CD4-positive, alpha-beta T cell treated with Interleukin-1 beta for 1 hour (primary cell): ENCODE measurements around the gene SAE1.

Experiments
- DNase-seq, 2 donors: peaks; one replicate each; pipeline ENCODE4 v3.0.0-alpha.2; 2020 to 2022

The SAE1 gene

GRCh38 chr19:47168065-47168464 lies 37.4 kb downstream of the SAE1 start:
- DNase-seq, result no peak

DNA sequence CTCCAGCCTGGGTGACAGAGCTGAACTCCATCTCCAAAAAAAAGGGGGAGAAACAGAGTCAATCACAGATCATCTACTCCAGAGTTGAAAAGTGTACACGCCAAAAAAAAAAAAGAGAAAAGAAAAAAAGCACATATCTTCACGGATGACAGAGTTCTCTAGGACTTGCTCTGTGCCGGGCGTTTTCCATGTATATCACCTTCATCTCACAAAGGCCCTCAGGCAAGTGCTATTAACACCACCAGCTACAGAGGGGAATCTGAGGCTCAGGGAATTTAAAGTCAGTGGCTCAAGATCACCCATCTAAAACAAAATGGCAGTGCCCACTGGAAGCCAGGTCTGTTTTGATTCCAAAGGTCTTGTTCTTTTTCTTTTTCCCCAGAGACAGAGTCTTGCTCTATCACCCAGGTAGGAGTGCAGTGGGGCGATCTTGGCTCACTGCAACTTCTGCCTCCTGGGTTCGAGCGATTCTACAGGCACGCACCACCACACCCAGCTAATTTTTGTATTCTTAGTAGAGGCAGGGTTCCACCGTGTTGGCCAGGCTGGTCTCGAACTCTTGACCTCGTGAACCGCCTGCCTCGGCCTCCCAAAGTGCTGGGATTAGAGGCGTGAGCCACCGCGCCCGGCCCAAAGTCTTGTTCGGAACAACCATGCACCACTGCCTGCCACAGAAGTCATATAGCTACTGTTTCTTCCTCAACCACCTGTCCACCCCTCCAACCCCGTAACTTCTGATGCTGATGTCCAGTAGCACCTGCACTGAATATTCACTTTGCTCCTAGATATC lies 42.2 kb downstream of the SAE1 start:
- DNase-seq, result no peak

GRCh38 chr19:47176071-47176626 lies 45.5 kb downstream of the SAE1 start:
- no peak for DNase-seq

DNA sequence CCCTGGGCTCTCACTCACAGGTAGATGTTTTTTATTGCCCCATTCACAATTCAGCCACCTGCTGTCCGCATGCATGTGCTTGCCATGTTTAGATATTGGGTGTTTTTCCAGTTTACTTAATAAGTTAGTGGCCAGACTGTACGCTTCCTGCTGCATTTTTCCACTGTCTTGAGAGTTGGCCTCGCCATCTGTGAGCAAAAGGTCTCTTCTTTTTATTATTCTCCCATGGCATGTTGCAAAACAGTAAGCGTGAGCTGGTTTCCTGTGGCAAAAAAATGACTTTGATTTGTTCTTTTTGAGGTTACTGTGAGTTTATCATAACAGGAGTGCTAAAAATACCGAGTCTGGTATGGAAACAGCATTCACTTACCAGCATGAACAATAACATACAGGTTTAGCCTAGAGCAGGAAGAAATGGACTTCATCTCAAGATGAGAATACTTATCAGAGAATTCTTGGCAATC lies 46.0 kb downstream of the SAE1 start:
- peak; percentile 13 to 57 for DNase-seq

DNA sequence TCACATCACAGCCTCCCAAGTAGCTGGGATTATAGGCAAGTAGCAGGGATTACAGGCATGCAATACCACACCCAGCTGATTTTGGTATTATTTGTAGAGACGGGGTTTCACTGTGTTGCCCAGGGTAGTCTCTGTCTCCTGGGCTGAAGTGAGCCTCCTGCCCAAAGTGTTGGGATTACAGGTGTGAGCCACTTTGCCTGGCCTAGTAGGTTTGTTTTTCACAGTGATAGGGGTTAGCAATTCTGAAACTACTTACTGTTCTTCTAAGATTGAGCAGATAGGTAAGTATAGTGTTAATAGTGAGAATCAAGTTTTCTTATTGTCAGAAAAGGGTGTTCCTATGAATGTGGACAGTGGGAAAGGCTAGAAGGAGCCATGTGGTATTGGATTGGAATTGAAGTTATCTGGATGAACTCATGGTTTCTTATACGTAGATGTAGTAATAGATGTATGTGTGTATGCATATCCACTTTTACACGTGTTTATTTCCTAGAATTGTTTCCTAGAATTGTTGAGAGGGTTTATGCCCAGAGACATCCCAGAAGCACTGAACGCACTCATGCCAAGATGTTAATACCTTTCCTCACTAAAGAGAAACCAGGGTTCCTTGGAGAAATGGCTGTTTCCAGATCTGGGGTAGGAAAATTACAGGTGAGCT lies 49.1 kb downstream of the SAE1 start:
- DNase-seq, result no peak

DNA sequence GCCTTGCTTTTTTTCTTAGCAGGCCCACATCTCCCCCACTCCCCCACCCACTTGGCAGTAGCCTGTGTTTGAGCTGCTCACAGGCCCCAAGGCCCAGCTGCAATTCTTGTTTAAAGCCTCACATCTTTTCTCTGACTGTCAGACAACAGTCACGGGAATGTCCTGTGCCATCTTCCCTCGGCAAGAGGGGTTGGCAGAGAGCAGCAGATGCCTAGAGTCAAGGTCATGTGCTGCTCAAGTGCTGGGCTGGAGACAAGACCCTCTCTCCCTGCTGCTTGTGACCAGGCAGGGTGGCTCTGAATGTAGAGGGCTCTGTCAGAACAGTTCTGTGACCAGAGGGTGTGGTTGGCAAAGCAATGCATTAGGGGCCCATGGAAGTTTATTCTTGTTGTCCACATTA lies 53.0 kb downstream of the SAE1 start:
- no peak for DNase-seq

- peak; percentile 73 to 80 for DNase-seq
These were observed 56.1 kb downstream of the SAE1 start for GRCh38 chr19:47186446-47187334.

- DNase-seq, result no peak
These were observed 56.7 kb downstream of the SAE1 start for GRCh38 chr19:47187335-47187655.

- no peak for DNase-seq
These were observed 57.2 kb downstream of the SAE1 start for GRCh38 chr19:47187797-47188196.

- no peak for DNase-seq
These were observed 57.9 kb downstream of the SAE1 start for GRCh38 chr19:47188507-47189033.

DNA sequence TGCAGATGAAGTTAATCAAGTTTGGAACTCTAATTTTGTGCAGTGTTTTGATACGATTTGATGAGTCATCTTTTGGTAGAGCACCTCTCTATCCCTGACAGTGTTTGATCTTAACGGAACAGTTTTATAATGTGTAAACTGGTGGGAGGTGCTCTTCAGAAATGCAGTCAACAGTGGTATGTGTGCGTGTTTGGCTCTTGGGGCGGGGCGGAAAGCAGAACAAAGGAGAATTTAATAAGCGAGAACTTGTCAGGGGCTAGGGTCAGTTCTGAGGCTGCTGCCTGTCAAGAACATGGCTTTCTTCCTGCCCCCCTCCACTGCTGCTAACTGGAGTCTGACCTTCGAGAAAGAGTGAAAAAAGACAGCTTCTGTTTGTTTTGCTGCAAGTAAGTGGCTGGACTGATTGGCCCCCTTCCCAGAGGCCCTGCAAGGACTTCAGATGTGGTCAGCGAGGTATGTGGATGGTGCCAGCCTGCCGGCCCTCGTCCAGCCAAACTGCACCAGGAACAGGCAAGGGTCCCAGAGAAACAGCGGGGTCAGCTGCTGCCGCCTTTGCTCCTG lies 59.6 kb downstream of the SAE1 start:
- DNase-seq, result peak; percentile 42 to 49

- DNase-seq, result no peak
These were observed 64.8 kb downstream of the SAE1 start for GRCh38 chr19:47195434-47195833.

GRCh38 chr19:47197141-47197540 lies 66.5 kb downstream of the SAE1 start:
- no peak for DNase-seq

DNA sequence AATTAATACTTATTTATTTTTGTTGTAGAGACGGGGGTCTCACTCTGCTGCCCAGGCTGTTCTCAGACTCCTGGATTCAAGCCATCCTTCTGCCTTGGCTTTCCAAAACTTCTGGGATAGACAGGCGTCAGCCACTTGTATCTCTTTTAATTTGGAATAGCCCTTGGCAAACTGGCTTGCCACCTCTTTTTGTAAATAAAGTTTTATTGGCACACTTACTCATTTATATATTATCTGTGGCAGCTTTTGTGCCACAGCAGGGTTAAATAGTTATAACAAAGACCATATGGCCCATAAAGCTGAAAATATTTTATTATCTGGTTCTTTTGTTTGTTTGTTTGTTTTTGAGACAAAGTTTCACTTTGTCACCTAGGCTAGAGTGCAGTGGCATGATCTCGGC lies 69.9 kb downstream of the SAE1 start:
- no peak for DNase-seq

DNA sequence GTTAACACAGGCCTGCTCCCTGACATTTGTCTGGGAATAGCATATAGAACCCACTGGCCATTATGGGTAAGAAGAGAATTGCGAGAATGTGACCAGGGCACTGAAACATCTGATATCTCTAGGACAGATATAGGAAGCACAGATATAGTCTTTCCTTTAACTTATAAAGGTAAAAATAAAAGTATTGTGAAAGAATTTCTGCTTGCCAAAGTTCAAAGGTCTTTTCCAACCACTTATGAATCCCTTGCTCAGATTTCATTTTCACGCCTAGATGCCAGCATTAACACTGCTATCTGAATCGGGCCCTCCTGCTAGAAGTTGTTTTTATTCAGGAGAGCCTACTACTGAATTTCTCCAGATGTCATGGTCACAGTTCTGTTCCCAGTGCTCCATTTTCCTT lies 72.6 kb downstream of the SAE1 start:
- DNase-seq, result no peak

- no peak for DNase-seq
These were observed 78.9 kb downstream of the SAE1 start for GRCh38 chr19:47209319-47210179.

GRCh38 chr19:47210180-47210490 lies 79.5 kb downstream of the SAE1 start:
- no peak for DNase-seq

GRCh38 chr19:47210689-47211316 lies 80.2 kb downstream of the SAE1 start:
- DNase-seq, result peak; percentile 67 to 85

DNA sequence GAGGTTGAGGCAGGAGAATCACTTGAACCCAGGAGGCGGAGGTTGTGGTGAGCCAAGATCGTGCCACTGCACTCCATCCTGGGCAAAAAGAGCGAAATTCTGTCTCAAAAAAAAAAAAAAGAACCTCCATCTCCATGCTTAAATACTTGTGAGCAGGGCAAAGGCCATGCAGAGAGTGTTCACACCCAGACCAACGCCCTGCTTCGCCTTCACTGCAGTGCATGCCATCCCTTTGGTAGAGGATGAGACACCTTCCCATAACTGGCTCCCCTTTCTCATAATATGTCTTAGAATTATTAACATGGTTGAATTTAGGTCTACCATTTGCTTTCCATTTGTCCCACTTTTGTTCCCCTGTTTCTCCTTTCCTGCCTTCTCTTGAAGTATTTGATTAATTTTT lies 84.9 kb downstream of the SAE1 start:
- DNase-seq, result no peak

GRCh38 chr19:47221080-47221841 lies 90.6 kb downstream of the SAE1 start:
- DNase-seq, result no peak

DNA sequence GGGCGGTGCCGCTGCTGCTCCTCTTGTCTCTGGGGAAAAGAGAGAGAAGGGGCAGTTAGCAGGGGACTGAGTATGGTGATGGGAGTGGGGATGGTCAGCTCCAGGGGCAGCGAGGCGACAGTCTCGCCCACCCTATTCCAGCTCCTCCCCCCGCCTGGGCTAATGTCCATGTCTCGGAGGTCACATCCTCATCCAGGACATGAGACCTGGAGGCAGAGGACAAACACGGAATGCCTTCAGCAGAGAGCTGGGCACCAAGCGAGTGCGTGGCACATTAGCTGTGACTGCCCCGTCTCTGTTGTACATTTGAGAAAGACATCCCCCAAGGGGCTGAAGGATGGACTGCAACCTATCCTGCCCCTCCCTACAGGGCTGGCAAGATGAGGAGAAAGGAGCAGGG lies 91.3 kb downstream of the SAE1 start:
- no peak for DNase-seq
